COLO668 (cell line): Measurements from ENCODE around the gene ZFAND3.
"Not testable (repeated sequence)": the region's sequence is repeated elsewhere in the genome, so short reads cannot be mapped to it uniquely, and the experiment has no call there.

Source experiments
- DNase-seq: peaks from one replicate; lab custom pipeline; 2025; ENCODE audit not compliant: unreplicated experiment; lab: John Stamatoyannopoulos, UW

ZFAND3 gene

DNA sequence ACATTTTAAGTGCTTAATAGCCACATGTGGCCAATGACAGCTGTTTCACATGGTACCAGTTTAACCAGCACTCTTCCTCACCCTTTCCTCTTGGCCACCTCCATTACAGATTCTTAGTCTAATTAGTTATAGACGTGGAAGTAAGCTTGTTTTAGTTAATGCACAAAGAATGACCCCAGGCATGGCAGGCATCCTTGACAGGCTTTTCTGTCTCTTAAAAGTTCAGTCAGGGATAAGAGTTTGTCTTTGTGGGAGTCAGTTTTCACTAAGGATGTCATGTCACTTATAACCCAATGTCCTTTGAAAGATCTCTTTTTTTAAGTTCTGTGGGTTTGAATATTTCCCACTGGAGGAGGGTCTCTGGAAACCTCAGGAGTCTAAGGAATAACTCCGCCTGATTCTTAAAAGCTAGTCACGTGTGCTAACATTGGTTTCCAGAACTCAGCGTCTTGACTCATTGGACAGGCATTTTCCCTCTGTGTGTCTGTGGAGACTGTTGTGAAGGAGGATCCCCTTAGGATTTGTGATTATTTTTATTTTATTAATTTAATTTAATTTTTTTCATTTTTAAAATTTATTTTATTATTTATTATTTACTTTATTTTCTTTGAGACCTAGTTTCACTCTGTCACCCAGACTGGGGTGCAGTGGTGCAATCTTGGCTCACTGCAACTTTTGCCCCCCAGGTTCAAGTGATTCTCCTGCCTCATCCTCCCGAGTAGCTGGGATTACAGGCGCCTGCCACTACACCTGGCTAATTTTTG is 171.4 kb downstream of the ZFAND3 start:
- no peak for DNase-seq

DNA sequence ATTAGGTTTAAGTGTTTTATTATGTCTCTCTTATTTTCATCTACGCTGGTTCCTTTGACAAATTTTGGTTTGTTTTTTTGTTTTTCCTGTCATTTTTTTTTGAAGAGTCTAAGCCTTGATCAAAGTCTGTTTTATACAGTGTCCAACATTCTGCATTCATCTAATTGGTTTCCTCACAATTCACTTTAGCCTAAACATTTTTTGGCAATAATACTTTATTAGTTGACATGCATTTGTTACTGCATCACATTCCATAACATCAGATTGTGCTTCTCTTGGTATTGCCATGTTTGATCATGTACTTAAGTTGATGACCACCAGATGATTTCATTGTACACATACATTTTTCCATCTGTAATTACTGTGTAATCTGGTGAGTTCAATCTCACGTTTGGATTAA is 173.2 kb downstream of the ZFAND3 start:
- no peak for DNase-seq

DNA sequence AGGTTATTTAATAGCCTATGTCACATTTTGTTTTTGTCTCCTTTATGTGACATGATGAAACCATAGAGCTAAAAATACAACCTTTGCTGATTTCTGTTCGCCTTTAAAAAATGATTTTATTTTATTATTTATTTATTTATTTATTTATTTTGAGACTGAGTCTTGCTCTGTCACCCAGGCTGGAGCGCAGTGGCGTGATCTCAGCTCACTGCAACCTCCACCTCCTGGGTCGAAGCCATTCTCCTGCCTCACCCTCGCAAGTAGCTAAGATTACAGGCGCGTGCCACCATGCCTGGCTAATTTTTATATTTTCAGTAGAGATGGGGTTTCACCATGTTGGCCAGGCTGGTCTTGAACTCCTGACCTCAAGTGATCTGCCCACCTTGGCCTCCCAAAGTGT is 173.7 kb downstream of the ZFAND3 start:
- not testable (repeated sequence) for DNase-seq

DNA sequence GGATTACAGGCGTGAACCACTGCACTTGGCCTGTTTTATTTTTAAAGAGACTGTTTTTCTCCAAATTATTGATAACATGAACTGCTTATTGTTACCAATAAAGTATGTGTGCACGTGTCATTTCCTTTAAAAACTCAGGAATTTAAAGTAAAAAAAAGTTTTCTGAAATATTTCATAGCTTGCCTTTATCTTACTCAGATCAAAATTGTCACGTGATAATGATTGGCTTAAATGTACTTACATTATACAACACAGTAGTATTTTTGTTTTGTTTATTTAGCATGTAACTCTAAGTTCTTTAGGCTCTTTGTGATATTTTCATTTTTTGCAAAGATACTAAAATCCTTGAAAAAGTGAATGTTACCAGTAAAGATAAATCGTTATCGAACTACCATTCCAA is 174.1 kb downstream of the ZFAND3 start:
- no peak for DNase-seq

DNA sequence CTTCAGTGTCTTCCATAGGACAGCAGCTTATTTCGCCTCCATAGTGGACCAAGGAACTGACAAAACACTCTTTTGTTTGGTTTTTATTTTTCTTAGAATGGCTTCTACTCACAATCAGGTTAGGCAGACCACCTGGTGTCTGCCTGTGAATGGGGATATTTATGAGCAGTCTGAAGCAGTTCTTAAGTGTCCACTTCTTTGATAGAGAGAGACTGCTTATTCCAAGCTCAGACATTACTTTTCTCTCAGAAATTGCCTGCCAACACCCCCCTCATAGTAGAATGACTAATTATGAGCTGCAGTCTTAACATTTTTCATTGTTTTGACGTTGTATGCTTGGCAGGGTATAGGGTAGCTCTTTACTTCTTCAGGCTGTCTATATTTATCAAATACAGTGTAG is 174.7 kb downstream of the ZFAND3 start:
- DNase-seq = no peak

DNA sequence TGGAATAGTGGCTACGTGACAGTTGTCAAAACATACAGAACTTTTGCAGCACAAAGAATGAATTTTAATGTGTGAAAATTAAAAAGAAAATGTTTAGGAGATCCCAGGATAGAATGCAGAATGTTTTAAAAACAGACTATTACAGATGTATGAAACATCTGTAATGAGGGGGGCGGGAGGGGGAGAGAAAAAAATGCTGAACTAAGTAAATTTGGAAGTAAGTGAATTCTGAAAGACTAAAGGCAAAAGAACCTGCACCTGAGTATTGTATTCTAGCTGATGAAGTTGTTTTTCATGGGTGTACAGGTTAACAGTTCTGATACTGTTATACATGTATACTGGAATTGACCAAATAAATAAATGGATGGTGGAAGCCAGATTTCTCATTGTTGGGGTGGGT is 178.8 kb downstream of the ZFAND3 start:
- DNase-seq = no peak

DNA sequence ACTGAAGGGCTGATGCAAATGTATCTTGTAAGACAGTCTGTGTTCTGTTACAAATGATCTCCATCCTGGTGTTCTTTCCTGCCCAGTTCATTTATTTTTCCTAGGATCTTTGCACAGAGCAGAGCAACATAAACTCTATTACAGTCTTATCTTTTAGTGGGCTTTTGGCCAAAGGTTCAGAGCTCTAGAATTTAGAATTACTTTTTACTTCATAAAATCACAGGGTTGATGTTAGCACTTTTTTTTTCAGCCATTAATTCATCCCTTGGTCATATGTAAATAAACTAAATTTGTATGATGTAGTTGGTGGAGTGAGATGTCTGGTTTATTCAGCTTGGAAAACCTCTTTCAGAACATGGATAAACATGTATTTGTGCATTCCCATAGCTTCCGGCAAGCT is 181.9 kb downstream of the ZFAND3 start:
- no peak for DNase-seq

DNA sequence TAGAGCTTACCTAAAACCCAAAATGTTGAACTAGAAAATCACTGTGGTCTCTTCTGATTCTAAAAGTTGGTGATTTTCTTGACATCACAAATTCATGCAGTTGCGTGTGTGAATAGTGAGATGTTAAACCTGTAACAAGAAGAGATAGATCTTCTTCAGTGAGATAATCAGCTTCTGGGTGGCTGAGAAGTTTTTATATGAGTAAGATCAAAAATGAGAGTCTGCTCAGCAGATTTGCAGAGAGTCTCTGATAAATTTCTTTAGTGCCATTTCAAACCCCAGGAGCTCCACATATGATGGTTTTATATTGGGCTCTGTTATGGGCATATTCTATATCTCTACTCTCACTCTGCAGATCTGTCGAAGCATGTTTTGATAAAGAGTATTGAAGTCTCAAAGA is 185.4 kb downstream of the ZFAND3 start:
- DNase-seq = no peak

DNA sequence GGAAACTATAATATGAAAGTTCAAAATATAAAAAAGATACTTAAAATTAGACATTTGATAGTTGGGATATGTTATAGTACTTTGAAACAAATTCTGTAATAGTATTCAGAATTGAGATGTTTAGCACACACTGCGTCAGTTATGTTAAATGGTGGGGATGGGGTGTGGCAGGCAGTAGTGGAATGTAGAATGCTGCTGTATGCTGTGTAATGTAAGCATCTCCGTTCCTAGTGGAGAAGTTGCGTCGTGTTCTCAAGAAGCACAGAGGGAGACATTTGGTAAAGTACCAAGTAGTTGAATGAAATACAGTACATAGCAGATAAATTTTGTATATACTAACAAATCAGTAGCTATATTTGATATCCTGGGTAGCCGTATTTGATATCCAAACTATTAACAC is 192.4 kb downstream of the ZFAND3 start:
- DNase-seq = no peak

DNA sequence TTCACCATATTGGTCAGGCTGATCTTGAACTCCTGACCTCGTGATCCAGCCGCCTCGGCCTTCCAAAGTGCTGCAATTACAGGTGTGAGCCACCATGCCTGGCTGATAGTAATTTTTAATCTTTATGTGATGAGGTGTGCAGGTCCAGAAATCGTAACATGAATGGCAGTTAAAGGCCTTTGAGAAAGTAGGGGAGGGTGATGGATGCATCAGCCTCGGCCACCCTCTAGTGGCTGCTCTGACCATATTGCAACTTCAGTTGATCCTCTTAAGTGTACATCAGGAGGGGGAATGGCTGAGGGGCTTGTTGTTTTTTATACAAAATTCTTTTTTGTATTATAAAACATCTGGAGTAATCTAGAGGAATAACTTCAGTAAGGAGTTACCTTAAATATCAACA is 193.0 kb downstream of the ZFAND3 start:
- DNase-seq = no peak

DNA sequence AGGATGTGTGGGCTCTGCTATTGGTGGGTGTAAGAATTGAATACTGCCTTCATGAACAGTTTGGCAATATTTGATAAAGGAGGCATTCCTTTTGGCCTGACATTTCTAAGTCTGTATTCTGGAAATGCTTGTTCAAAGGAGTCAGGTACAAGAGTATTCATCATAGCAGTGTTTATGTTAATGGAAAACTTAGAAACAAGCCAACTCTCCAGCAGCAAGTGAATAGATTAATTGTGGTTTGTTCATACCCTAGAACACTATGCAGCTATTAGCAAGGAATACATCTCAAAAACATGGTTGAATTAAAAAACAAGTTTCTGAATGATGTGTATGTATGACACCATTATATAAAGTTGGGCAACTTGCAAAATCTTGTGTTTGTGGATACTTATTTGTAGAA is 195.8 kb downstream of the ZFAND3 start:
- no peak for DNase-seq

DNA sequence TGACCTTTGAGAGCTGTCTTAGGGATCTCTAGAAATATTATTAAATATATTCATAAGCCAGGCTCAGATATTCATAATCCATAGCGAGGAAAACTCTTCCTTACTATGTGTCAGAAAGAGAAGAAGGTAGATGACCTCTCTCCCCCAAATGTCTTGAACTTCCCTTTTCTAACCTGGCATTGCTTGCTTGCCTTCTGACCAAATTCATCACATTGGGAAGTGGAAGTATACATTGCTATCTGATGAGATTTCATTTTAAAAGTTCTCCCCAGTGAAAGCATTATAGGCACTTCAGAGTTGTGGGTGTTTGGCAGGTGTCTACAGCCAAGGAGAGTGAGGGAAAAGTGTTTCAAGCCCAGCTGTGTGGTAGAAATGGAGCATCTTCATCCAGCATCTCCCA is 197.3 kb downstream of the ZFAND3 start:
- no peak for DNase-seq

DNA sequence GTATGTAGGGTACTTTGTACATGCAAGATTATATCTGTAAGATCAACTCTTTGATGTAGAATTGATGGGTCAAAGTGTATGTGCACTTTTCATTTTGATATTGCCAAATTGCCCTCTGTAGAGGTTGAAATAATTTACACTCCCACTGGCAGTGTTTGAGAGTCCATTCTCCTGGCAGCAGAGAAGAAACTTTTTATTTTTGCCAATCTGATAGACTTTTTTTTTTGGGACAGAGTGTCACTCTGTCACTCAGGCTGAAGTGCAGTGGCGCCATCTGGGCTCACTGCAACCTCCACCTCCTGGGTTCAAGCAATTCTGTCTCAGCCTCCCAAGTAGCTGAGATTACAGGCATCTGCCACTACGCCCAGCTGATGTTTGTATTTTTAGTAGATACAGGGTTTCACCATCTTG is 199.2 kb downstream of the ZFAND3 start:
- DNase-seq = no peak

DNA sequence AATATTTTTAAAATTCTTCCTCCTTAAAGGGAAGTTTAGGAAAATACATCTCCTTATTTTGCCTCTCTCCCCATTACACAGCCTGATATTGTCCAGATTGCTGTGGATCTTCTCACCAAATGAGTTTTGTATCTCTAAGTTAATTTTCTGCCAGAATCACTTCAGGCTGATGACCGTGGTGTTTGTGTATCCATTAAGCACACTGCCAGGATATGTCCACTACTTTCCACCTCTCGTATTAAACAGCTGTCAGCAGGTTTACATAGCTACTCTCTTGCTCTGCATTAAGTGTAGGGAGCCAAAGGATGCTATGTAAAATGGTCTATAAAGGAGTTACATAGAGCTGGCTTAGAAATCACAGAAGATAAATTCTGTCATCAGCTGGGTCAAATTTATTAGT is 201.1 kb downstream of the ZFAND3 start:
- DNase-seq = peak; percentile 9

DNA sequence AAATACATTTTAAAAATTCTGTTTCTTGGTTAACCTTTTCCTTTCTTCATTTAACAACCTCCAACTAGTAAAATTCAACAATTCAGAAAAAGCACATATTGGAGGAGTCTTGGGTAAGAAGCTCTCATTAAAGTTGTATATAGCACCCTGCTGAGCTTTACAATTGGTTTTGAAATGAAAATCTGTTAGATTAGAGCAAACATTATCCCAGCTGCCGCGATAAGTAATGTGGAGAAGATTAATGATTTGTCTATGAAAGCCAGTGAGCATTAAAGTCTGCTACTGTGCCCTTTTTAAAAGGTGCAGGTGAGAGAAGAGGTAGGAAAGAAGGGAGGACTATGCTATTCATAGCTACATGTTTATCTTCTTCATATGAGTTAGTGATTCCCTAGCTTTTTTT is 201.5 kb downstream of the ZFAND3 start:
- peak; percentile 3 for DNase-seq

DNA sequence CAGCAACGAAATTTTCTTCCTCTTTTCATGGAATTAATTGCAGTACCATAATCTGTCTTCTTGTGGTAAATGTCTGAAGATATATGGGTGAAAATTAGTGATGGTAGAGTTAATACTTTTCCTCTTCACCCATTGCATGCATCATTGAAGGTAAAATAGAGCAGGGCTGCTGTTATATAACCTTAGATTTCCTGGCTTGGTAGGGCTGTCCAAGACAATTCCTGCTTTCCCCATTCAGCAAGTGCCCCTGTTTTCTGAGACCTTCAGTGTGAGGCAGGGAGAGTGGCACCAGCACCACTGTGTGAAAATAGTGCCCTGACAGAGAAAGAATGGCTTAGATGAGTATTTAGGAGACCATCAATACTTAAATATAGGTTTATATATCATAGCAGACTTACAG is 202.0 kb downstream of the ZFAND3 start:
- DNase-seq = no peak

DNA sequence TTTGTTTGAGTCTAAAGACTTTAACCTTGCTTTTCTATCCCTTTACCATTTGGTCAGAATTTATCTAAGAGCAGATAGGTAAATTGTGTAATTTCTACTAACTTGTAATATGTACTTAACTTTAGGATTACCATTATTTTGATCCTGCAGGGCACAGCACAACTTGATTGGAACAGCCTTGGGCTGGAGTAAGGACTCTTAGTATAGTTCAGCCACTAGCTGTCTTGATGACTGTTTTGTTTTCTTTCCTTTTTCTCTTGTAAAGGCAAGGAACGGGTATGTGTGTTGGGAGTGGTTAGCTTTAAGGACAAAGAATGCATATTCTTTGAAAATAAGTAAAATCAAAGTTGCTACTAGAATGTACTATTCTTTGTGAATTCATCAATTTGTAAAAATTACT is 203.2 kb downstream of the ZFAND3 start:
- no peak for DNase-seq

DNA sequence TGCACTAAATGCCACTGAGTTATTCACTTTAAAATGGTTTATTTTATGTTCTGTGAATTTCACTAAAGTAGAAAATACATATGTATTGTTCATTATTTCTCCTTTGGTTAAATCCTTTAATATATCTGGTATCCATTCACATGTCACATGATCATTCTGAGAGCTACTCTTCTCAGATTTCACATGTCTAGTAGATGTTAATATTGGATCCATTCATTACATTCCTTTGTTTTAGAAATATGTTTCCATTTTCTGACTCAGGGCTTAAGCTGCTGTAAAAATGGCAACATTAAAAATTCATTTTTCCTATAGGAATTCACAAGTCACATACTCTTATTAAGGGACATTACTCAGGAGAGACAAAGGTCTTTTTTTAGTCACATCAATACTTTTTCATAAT is 205.4 kb downstream of the ZFAND3 start:
- DNase-seq = no peak

DNA sequence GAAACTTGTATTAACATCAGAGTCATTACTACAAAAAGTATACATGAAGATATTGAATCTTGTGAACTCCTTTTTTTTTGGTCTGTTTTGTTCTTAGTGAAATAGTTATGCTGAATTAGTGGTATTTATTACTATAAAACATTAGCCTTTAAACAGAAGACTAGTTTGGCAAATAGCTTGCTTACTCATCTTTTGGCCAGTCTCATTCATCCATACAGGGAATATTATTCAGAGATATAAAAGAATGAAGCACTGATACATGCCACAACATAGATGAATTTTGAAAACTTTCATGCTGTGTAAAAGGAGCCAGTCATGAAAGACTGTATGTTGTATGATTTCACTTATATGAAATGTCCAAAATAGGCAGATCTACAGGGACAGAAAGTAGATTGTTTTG is 205.9 kb downstream of the ZFAND3 start:
- no peak for DNase-seq

DNA sequence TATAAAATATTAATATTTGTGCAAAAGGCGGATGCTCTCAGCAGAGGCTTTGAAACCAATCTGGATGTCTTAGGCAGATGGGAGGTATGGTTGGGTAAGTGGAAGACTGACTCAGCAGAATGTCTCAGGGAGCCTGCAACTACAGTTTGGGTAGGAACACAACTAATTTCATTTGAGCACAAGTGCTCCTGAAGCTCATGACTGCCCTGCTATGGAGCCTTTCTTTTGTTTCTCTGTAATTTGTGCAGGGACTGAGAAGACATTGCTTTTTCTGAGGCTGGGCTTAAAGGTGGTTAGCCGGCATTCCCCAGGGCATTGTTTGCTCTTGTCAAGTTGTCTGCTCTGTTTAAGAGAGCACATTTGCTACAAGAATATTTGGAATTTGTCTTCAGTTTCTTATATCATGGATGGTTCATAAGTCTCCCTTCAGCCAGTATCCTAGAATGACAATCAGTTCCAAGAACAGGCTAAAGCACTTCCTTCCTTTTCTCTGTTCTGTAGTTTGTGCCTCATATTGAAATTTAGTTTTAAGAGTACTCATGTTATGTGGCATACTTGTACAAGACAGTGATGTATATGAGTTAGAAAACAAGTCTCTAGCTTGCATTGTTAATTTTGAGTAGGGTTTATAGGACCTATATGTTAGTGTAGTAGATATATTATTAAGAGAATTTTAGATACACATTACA is 208.3 kb downstream of the ZFAND3 start:
- DNase-seq = no peak

DNA sequence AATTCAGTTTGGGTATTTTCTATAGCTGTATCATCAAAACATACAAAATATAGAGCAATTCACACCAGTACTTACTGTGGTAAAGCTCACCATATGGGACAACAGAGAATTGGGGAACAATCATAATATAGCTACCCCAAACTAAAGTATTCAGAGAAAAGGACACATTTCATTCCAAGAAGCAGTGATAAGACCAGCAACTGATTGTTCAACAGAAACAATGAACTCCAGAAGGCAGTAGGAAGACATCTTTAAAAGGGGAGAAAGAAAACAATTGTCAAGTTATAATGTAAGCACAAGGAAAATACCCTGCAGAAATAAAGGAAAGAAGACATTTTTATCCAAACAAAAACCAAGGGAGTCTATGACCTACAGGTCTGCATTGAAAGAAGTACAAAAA is 210.9 kb downstream of the ZFAND3 start:
- DNase-seq = no peak

DNA sequence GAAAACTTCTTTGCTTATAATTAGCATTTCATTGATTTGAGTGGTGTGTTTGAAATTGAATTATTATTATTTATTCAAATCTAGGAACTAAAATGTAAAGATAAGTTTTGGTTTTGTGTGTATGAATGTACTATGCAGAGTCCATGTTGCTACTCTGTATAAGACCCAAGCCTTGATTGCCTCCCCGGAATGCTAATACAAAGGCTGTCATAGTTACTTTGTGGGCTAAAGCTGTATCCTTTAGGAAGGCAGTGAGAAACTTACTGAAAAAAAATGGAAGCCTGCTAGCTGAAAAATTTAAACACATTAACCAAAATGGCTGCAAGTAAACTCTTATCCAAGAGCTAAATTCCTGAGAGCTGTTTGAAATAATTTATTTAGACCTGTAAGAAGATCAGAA is 213.3 kb downstream of the ZFAND3 start:
- DNase-seq = no peak

DNA sequence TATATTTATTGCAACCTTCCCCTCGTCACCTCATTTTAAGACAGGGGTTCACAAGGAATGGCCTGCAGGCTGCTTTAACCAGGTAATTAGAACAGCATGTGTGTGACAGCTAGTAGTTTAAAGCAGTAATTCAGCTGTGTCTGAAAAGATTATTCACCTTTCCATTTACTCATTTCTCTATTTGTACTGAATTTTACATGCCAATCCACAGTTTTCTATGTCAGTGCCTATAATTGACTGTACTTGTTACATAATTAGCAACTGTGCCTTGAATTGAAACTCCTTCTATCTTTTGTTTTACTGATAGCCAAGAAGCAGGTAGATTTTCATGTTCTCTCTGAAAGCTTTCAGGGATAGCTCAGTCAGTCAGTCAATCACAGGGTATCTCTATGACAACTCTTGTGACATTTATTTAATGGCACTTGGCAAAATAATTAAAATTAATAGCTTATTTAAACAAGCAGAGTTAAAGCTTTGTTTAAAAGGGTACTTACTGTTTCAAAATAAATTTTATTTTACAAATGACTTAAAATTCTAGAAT is 214.0 kb downstream of the ZFAND3 start:
- DNase-seq = no peak
